Astrocyte (in vitro differentiated cells and primary cell): Measurements from ENCODE around the gene MAP1LC3B.

Source experiments
- EZH2 ChIP-seq: IDR thresholded peaks from 2 replicates; pipeline ENCODE4 v1.6.1; 2012; ENCODE audit warnings: mild to moderate bottlenecking, low read length, inconsistent platforms; ENCODE audit not compliant: insufficient read depth
- TF ChIP-seq, protein P1 (sequence below): IDR thresholded peaks from 2 replicates; pipeline ENCODE4 v1.5.1; 2011; ENCODE audit warnings: low read depth, mild to moderate bottlenecking, inconsistent platforms, low read length, moderate library complexity; ENCODE audit not compliant: insufficient read depth

GRCh38 chr16:87368029-87368770 lies 23.9 kb upstream of the MAP1LC3B start:
- TF ChIP-seq, protein P1, sequence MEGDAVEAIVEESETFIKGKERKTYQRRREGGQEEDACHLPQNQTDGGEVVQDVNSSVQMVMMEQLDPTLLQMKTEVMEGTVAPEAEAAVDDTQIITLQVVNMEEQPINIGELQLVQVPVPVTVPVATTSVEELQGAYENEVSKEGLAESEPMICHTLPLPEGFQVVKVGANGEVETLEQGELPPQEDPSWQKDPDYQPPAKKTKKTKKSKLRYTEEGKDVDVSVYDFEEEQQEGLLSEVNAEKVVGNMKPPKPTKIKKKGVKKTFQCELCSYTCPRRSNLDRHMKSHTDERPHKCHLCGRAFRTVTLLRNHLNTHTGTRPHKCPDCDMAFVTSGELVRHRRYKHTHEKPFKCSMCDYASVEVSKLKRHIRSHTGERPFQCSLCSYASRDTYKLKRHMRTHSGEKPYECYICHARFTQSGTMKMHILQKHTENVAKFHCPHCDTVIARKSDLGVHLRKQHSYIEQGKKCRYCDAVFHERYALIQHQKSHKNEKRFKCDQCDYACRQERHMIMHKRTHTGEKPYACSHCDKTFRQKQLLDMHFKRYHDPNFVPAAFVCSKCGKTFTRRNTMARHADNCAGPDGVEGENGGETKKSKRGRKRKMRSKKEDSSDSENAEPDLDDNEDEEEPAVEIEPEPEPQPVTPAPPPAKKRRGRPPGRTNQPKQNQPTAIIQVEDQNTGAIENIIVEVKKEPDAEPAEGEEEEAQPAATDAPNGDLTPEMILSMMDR: no peak
- TF ChIP-seq EZH2: no peak
